ENCODE data around the gene SEL1L3.
"Not testable (repeated sequence)": the region's sequence is repeated elsewhere in the genome, so short reads cannot be mapped to it uniquely, and the experiment has no call there.

The SEL1L3 gene

DNA sequence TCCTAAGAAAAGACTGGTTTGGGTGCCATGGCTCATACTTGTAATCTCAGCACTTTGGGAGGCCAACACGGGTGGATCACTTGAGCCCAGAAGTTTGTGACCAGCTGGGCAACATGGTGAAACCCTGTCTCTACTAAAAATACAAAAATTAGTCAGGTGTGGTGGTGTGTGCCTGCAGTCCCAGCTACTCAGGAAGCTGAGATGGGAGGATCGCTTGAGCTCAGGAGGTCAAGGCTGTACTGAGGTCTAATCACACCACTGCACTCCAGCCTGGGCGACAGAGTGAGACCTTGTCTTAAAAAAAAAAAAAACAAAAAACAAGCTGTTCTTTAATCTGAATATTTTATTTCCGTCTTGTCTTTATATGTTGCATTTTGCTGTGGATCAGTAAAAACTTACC, 3.6 kb upstream of the SEL1L3 start:
- not testable (repeated sequence) for H3K36me3 ChIP-seq (ENCODE audit: control insufficient read depth in 1 of 2, insufficient read depth in 2 of 2, low read depth in 1 of 2, low read length in 2 of 2); H2BK12ac ChIP-seq (ENCODE audit: low read length in 2 of 2); H3K9me3 ChIP-seq (ENCODE audit: control insufficient read depth, low read length); H3K4me2 ChIP-seq (ENCODE audit: low read length, poor library complexity, severe bottlenecking); H3K14ac ChIP-seq (ENCODE audit: low read length in 2 of 2); H2AK5ac ChIP-seq (ENCODE audit: low read length, severe bottlenecking); H2BK15ac ChIP-seq (ENCODE audit: low read depth, poor library complexity, severe bottlenecking); H3K18ac ChIP-seq (ENCODE audit: low read depth in 1 of 2, low read length in 2 of 2); H2BK5ac ChIP-seq (ENCODE audit: low read depth, low read length, poor library complexity, severe bottlenecking); H3K4me1 ChIP-seq (ENCODE audit: control insufficient read depth, insufficient read depth, low read depth, low read length); H3K27ac ChIP-seq (ENCODE audit: low read length, poor library complexity, severe bottlenecking); H2BK120ac ChIP-seq (ENCODE audit: low read depth, low read length); H4K91ac ChIP-seq (ENCODE audit: low read length); H4K8ac ChIP-seq (ENCODE audit: low read length); H2AFZ ChIP-seq (ENCODE audit: low read depth, low read length); H3K4ac ChIP-seq (ENCODE audit: low read depth in 1 of 2, low read length in 2 of 2); H3K4me3 ChIP-seq (ENCODE audit: insufficient read depth in 1 of 2, low read depth in 1 of 2, low read length in 2 of 2); H3K9ac ChIP-seq (ENCODE audit: low read length); DNase-seq; H3K23ac ChIP-seq (ENCODE audit: low read length in 2 of 2); H3K79me1 ChIP-seq (replicated peaks; ENCODE audit: low read length, poor library complexity, severe bottlenecking)
- H3K27me3 ChIP-seq (ENCODE audit: control insufficient read depth in 1 of 2, insufficient read depth in 1 of 2, low read length in 2 of 2) = peaks cover 12 to 17% of the 10 kb centered on the region in 2 experiments
- WGBS = 100% methylated on average over 3 of the region's 4 CpGs

DNA sequence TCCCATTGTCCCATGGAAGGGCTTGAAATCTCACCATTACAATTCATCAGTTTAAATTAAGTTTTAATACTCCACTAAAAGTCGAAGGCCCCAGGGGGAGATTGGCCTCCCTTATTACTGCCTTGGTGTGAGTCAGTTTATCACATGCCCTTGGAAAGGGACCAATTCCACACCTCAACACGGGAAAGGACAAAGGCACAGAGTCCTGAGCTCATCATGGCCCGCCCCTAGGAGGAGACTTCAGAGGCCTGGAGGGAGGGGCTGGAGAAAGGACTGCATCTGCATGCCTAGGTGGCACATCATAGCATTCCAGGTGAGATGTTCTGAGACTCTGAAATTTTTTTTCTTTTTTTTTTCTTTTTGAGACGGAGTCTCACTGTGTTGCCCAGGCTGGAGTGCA, 2.8 kb upstream of the SEL1L3 start:
- no peak overlapping the region for H2BK5ac ChIP-seq (ENCODE audit: low read depth, low read length, poor library complexity, severe bottlenecking)
- no peaks in the 10 kb centered on the region for H3K9me3 ChIP-seq (ENCODE audit: control insufficient read depth, low read length)
- H2BK120ac ChIP-seq (ENCODE audit: low read depth, low read length) = no peak overlapping the region
- H3K79me1 ChIP-seq (replicated peaks; ENCODE audit: low read length, poor library complexity, severe bottlenecking) = no peaks in the 10 kb centered on the region
- no peak overlapping the region for H3K14ac ChIP-seq (ENCODE audit: low read length in 2 of 2)
- H2BK12ac ChIP-seq (ENCODE audit: low read length in 2 of 2) = no peak overlapping the region
- WGBS = 71% methylated on average over 3 of the region's 4 CpGs
- no peak overlapping the region for H3K23ac ChIP-seq (ENCODE audit: low read length in 2 of 2)
- H3K27me3 ChIP-seq (ENCODE audit: control insufficient read depth in 1 of 2, insufficient read depth in 1 of 2, low read length in 2 of 2) = peaks cover 12 to 17% of the 10 kb centered on the region in 2 experiments
- H3K36me3 ChIP-seq (ENCODE audit: control insufficient read depth in 1 of 2, insufficient read depth in 2 of 2, low read depth in 1 of 2, low read length in 2 of 2) = no peaks in the 10 kb centered on the region
- H2AFZ ChIP-seq (ENCODE audit: low read depth, low read length) = no peak overlapping the region
- no peak overlapping the region for H4K91ac ChIP-seq (ENCODE audit: low read length)
- H3K9ac ChIP-seq (ENCODE audit: low read length) = no peak overlapping the region
- no peak overlapping the region for H3K4me3 ChIP-seq (ENCODE audit: insufficient read depth in 1 of 2, low read depth in 1 of 2, low read length in 2 of 2)
- no peak overlapping the region for H3K4ac ChIP-seq (ENCODE audit: low read depth in 1 of 2, low read length in 2 of 2)
- H3K4me1 ChIP-seq (ENCODE audit: control insufficient read depth, insufficient read depth, low read depth, low read length) = peaks cover 5% of the 10 kb centered on the region
- no peak overlapping the region for H2AK5ac ChIP-seq (ENCODE audit: low read length, severe bottlenecking)
- H3K27ac ChIP-seq (ENCODE audit: low read length, poor library complexity, severe bottlenecking) = no peak overlapping the region
- no peak overlapping the region for H4K8ac ChIP-seq (ENCODE audit: low read length)
- no peak overlapping the region for H2BK15ac ChIP-seq (ENCODE audit: low read depth, poor library complexity, severe bottlenecking)
- no peak for DNase-seq
- no peak overlapping the region for H3K4me2 ChIP-seq (ENCODE audit: low read length, poor library complexity, severe bottlenecking)
- H3K18ac ChIP-seq (ENCODE audit: low read depth in 1 of 2, low read length in 2 of 2) = no peak overlapping the region

DNA sequence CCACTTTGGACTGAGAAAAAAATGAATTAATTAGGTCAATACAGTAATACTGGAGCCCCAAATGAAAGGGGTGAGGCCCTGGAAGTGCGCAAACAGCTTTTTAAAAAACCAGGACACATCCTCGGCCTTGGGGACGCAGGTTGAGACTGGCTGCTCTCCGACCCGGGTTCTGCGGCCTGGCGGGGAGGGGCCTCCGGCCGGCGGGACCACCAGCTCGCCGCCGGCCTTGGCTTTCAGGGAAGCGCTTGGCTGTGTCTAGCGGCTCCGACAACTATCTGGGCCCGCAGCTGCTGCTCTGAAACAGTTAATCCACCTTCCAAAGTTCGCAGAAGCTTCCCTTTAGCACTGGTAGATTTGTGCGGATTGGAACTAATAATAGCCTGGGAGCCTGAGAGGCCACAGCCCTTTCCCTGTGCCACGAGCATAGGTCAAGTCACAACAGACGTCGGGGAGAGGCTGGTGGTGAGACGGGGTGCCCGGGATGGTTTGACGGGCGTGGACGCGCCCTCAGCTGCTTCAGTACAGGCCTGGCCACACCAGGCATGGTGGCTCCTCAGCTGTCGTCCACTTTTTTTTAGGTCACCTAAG, 1.1 kb upstream of the SEL1L3 start:
- H3K4me1 ChIP-seq (ENCODE audit: control insufficient read depth, insufficient read depth, low read depth, low read length) = peaks cover 5% of the 10 kb centered on the region
- no peak overlapping the region for H2BK5ac ChIP-seq (ENCODE audit: low read depth, low read length, poor library complexity, severe bottlenecking)
- no peak overlapping the region for H3K18ac ChIP-seq (ENCODE audit: low read depth in 1 of 2, low read length in 2 of 2)
- no peaks in the 10 kb centered on the region for H3K36me3 ChIP-seq (ENCODE audit: control insufficient read depth in 1 of 2, insufficient read depth in 2 of 2, low read depth in 1 of 2, low read length in 2 of 2)
- no peak overlapping the region for H2BK15ac ChIP-seq (ENCODE audit: low read depth, poor library complexity, severe bottlenecking)
- no peak overlapping the region for H3K4me3 ChIP-seq (ENCODE audit: insufficient read depth in 1 of 2, low read depth in 1 of 2, low read length in 2 of 2)
- H4K8ac ChIP-seq (ENCODE audit: low read length) = no peak overlapping the region
- no peak overlapping the region for H4K91ac ChIP-seq (ENCODE audit: low read length)
- H3K9ac ChIP-seq (ENCODE audit: low read length) = no peak overlapping the region
- no peak overlapping the region for H3K4me2 ChIP-seq (ENCODE audit: low read length, poor library complexity, severe bottlenecking)
- no peak for DNase-seq
- 42% methylated on average over 23 of the region's 29 CpGs for WGBS
- peaks cover 12 to 17% of the 10 kb centered on the region in 2 experiments for H3K27me3 ChIP-seq (ENCODE audit: control insufficient read depth in 1 of 2, insufficient read depth in 1 of 2, low read length in 2 of 2)
- H3K79me1 ChIP-seq (replicated peaks; ENCODE audit: low read length, poor library complexity, severe bottlenecking) = no peaks in the 10 kb centered on the region
- no peak overlapping the region for H3K4ac ChIP-seq (ENCODE audit: low read depth in 1 of 2, low read length in 2 of 2)
- H3K9me3 ChIP-seq (ENCODE audit: control insufficient read depth, low read length) = no peaks in the 10 kb centered on the region
- no peak overlapping the region for H2BK12ac ChIP-seq (ENCODE audit: low read length in 2 of 2)
- H2AK5ac ChIP-seq (ENCODE audit: low read length, severe bottlenecking) = no peak overlapping the region
- H3K23ac ChIP-seq (ENCODE audit: low read length in 2 of 2) = no peak overlapping the region
- H3K14ac ChIP-seq (ENCODE audit: low read length in 2 of 2) = no peak overlapping the region
- no peak overlapping the region for H3K27ac ChIP-seq (ENCODE audit: low read length, poor library complexity, severe bottlenecking)
- no peak overlapping the region for H2BK120ac ChIP-seq (ENCODE audit: low read depth, low read length)
- H2AFZ ChIP-seq (ENCODE audit: low read depth, low read length) = no peak overlapping the region

DNA sequence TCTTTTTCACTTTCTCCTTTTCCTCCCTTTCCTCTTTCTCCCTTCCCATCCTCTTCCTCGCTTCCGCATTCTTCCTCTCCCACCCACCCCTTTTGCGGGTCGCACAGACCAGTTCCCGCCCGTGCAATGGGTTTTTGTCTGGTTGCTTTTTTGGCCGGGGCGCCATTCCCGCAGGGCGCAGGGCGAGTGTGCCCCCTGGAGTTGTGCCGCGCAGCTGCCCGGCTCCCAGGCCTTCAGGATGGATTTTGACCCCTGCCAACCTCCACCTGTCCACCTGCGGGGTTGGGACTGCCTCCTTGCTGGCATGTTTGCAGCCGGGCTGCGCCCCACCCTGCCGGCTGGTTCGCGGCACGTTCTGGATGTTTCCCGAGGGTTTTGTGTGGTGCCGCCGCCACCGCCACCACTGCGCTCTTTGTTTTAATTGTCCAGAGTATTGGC, 578 bp upstream of the SEL1L3 start:
- Histone ChIP-seq H3K4me3 (ENCODE audit: insufficient read depth in 1 of 2, low read depth in 1 of 2, low read length in 2 of 2) (peak overlapping the region in 1 of 2 experiments; percentile 66), H2BK15ac (ENCODE audit: low read depth, poor library complexity, severe bottlenecking) (no peak overlapping the region), H2AK5ac (ENCODE audit: low read length, severe bottlenecking) (no peak overlapping the region), H2AFZ (ENCODE audit: low read depth, low read length) (no peak overlapping the region), H3K9ac (ENCODE audit: low read length) (no peak overlapping the region), H3K36me3 (ENCODE audit: control insufficient read depth in 1 of 2, insufficient read depth in 2 of 2, low read depth in 1 of 2, low read length in 2 of 2) (no peaks in the 10 kb centered on the region), H3K79me1 (replicated peaks; ENCODE audit: low read length, poor library complexity, severe bottlenecking) (no peaks in the 10 kb centered on the region), H3K27ac (ENCODE audit: low read length, poor library complexity, severe bottlenecking) (no peak overlapping the region), H3K4ac (ENCODE audit: low read depth in 1 of 2, low read length in 2 of 2) (no peak overlapping the region), H3K4me2 (ENCODE audit: low read length, poor library complexity, severe bottlenecking) (peak overlapping the region; percentile 87), H3K9me3 (ENCODE audit: control insufficient read depth, low read length) (no peaks in the 10 kb centered on the region), H4K8ac (ENCODE audit: low read length) (peak overlapping the region; percentile 62), H4K91ac (ENCODE audit: low read length) (no peak overlapping the region), H2BK120ac (ENCODE audit: low read depth, low read length) (no peak overlapping the region), H2BK5ac (ENCODE audit: low read depth, low read length, poor library complexity, severe bottlenecking) (no peak overlapping the region), H3K4me1 (ENCODE audit: control insufficient read depth, insufficient read depth, low read depth, low read length) (peaks cover 5% of the 10 kb centered on the region), H2BK12ac (ENCODE audit: low read length in 2 of 2) (no peak overlapping the region), H3K14ac (ENCODE audit: low read length in 2 of 2) (no peak overlapping the region), H3K27me3 (ENCODE audit: control insufficient read depth in 1 of 2, insufficient read depth in 1 of 2, low read length in 2 of 2) (peaks cover 12 to 17% of the 10 kb centered on the region in 2 experiments), H3K23ac (ENCODE audit: low read length in 2 of 2) (no peak overlapping the region), H3K18ac (ENCODE audit: low read depth in 1 of 2, low read length in 2 of 2) (no peak overlapping the region)
- DNase-seq = no peak
- WGBS = 4% methylated on average over 26 of the region's 26 CpGs

Measured in mesenchymal stem cell (in vitro differentiated cells and primary cell).